Natural killer cell (primary cell): ENCODE data around the gene ROBO2. TPM values are rescaled to one million over a fixed set of nuclear protein-coding genes. Genes with fewer than 3 reads are reported as not detected.

ENCODE experiments used
- ATAC-seq, 3 donors: fragments of 150-1000 bp in 2 of 3; fragments of 200-7000 bp in 1 of 3; cut with Tn5 transposase; 1 replicate in 1 of 3; 2 replicates in 2 of 3; pipeline ENCODE4 v1.10.0; 2021; ENCODE audit warnings: mild to moderate bottlenecking in 2 of 3, moderate library complexity in 2 of 3
- DNase-seq, 2 donors: peaks; one replicate each; pipeline versions ENCODE4 v3.0.0 to v3.0.0-alpha.2; 2013 to 2021; ENCODE audit warnings: mixed read lengths in 1 of 2
- H3K27ac ChIP-seq: one replicate; pipeline ENCODE4 v1.5.1; 2013; ENCODE audit warnings: mild to moderate bottlenecking, low read length
- H3K27me3 ChIP-seq: one replicate; pipeline ENCODE4 v1.6.1; 2013; ENCODE audit warnings: low read length; ENCODE audit not compliant: control insufficient read depth, insufficient read depth
- H3K36me3 ChIP-seq: one replicate; pipeline ENCODE4 v1.6.1; 2013; ENCODE audit warnings: low read length; ENCODE audit not compliant: control insufficient read depth, insufficient read depth
- H3K4me1 ChIP-seq: one replicate; pipeline ENCODE4 v1.6.1; 2013; ENCODE audit warnings: low read length; ENCODE audit not compliant: control insufficient read depth, insufficient read depth
- H3K4me3 ChIP-seq: one replicate; pipeline ENCODE4 v1.5.1; 2013; ENCODE audit warnings: low read length
- H3K9me3 ChIP-seq: one replicate; pipeline ENCODE4 v1.6.1; 2013; ENCODE audit warnings: low read length; ENCODE audit not compliant: control insufficient read depth, insufficient read depth
- H3K27ac Mint-ChIP-seq, 2 donors: one replicate each; pipeline ENCODE4 v1.8.0; 2022; ENCODE audit warnings: mild to moderate bottlenecking in 2 of 2, mixed read lengths in 2 of 2, moderate library complexity in 1 of 2
- H3K27me3 Mint-ChIP-seq, 2 donors: one replicate each; pipeline ENCODE4 v1.8.0; 2022; ENCODE audit warnings: low read depth in 2 of 2, mixed read lengths in 2 of 2
- H3K36me3 Mint-ChIP-seq: one replicate; pipeline ENCODE4 v1.8.0; 2022; ENCODE audit warnings: mixed read lengths
- H3K4me1 Mint-ChIP-seq, 2 donors: one replicate each; pipeline ENCODE4 v1.8.0; 2022; ENCODE audit warnings: mixed read lengths in 2 of 2
- H3K4me3 Mint-ChIP-seq: one replicate; pipeline ENCODE4 v1.8.0; 2022; ENCODE audit warnings: mild to moderate bottlenecking, moderate library complexity, mixed read lengths
- H3K9me3 Mint-ChIP-seq, 2 donors: one replicate each; pipeline ENCODE4 v1.8.0; 2022; ENCODE audit warnings: mixed read lengths in 2 of 2
- CTCF ChIP-seq: fragments of 200-600 bp; IDR thresholded peaks from one replicate; pipeline ENCODE4 v1.8.0; 2022; ENCODE audit warnings: antibody characterized with exemption
- WGBS: methylation state at CpG from one replicate; pipeline ENCODE4 v1.1.7; 2013; ENCODE audit warnings: missing lambda C conversion rate; ENCODE audit not compliant: insufficient coverage; 5-methylcytosine and 5-hydroxymethylcytosine counted together
- intact Hi-C: fragments of 100-400 bp; cut with micrococcal nuclease; formaldehyde crosslinking; loops from one replicate; pipeline ENCODE4 v1.14.2; 2022
- total RNA-seq, 4 donors: library from RNA; stranded (reverse); fragments of 120-200 nt in 1 of 4; gene quantifications; one replicate each; pipeline versions ENCODE4 v1.2.3 to v1.2.4, GENCODE V29; 2013 to 2022

ROBO2 gene
- total RNA-seq, 3 donors from 2014 or later (not counting 1 experiment from before 2014, with no cell fraction given) = not detected

GRCh38 chr3:77602722-77603121, 562.8 kb downstream of the ROBO2 start:
- Mint-ChIP-seq H3K27me3 (no peaks in the 10 kb centered on the region), H3K36me3 (no peaks in the 10 kb centered on the region), H3K4me1 (no peaks in the 10 kb centered on the region), H3K9me3 (peaks cover 4 to 9% of the 10 kb centered on the region in 2 donors), H3K27ac (no peak overlapping the region), H3K4me3 (no peak overlapping the region)
- 93% methylated on average over 3 of the region's 3 CpGs for WGBS
- Histone ChIP-seq H3K4me3 (no peak overlapping the region), H3K36me3 (no peaks in the 10 kb centered on the region), H3K9me3 (peaks cover 12% of the 10 kb centered on the region), H3K27ac (no peak overlapping the region), H3K4me1 (no peaks in the 10 kb centered on the region), H3K27me3 (no peaks in the 10 kb centered on the region)
- ATAC-seq = no peak
- TF ChIP-seq CTCF = no peak
- intact Hi-C loops = no loop called here
- no peak for DNase-seq

- no peak overlapping the region for H3K27ac Mint-ChIP-seq
- no CpG with 5 or more reads among the region's 2 CpGs for whole genome bisulfite sequencing
Measured at GRCh38 chr3:77605308-77605707, 565.4 kb downstream of the ROBO2 start.

GRCh38 chr3:77605865-77606264, 566.0 kb downstream of the ROBO2 start:
- Histone ChIP-seq H3K36me3 (no peaks in the 10 kb centered on the region), H3K27me3 (no peaks in the 10 kb centered on the region), H3K4me1 (no peaks in the 10 kb centered on the region), H3K4me3 (no peak overlapping the region), H3K27ac (no peak overlapping the region), H3K9me3 (peaks cover 9% of the 10 kb centered on the region)
- no peak overlapping the region for H3K27ac Mint-ChIP-seq
- H3K4me3 Mint-ChIP-seq = no peak overlapping the region
- 67% methylated on average over 1 of the region's 1 CpG for WGBS
- DNase-seq (no peak), ATAC-seq (no peak)
- peaks cover 6 to 15% of the 10 kb centered on the region in 2 donors for H3K9me3 Mint-ChIP-seq
- H3K4me1 Mint-ChIP-seq = no peaks in the 10 kb centered on the region
- intact Hi-C loops = no loop called here
- no peak for TF ChIP-seq CTCF
- H3K36me3 Mint-ChIP-seq = no peaks in the 10 kb centered on the region
- H3K27me3 Mint-ChIP-seq = no peaks in the 10 kb centered on the region

More at GRCh38 chr3:77605308-77605707, 565.4 kb downstream of the ROBO2 start:
- Mint-ChIP-seq H3K4me1 (no peaks in the 10 kb centered on the region), H3K27me3 (no peaks in the 10 kb centered on the region), H3K4me3 (no peak overlapping the region), H3K9me3 (peaks cover 6 to 17% of the 10 kb centered on the region in 2 donors), H3K36me3 (no peaks in the 10 kb centered on the region)
- H3K4me3 ChIP-seq = no peak overlapping the region
- peaks cover 9% of the 10 kb centered on the region for H3K9me3 ChIP-seq
- no peaks in the 10 kb centered on the region for H3K27me3 ChIP-seq
- no peaks in the 10 kb centered on the region for H3K4me1 ChIP-seq
- H3K27ac ChIP-seq = no peak overlapping the region
- DNase-seq (no peak), ATAC-seq (no peak)
- H3K36me3 ChIP-seq = no peaks in the 10 kb centered on the region
- intact Hi-C loops = no loop called here
- no peak for TF ChIP-seq CTCF

- H3K9me3 ChIP-seq = peaks cover 9% of the 10 kb centered on the region
- Mint-ChIP-seq H3K4me1 (no peaks in the 10 kb centered on the region), H3K27me3 (no peaks in the 10 kb centered on the region), H3K27ac (no peak overlapping the region), H3K36me3 (no peaks in the 10 kb centered on the region), H3K9me3 (peaks cover 7 to 18% of the 10 kb centered on the region in 2 donors), H3K4me3 (no peak overlapping the region)
- intact Hi-C loops = no loop called here
- no CpG with 5 or more reads among the region's 2 CpGs for WGBS
- H3K36me3 ChIP-seq = no peaks in the 10 kb centered on the region
- no peak for TF ChIP-seq CTCF
- no peak overlapping the region for H3K4me3 ChIP-seq
- no peaks in the 10 kb centered on the region for H3K27me3 ChIP-seq
- DNase-seq (no peak), ATAC-seq (no peak)
- no peak overlapping the region for H3K27ac ChIP-seq
- no peaks in the 10 kb centered on the region for H3K4me1 ChIP-seq
Measured at GRCh38 chr3:77606372-77606771, 566.5 kb downstream of the ROBO2 start.
